ENCODE measurements around the gene OLFM1. TPM values are rescaled to one million over a fixed set of nuclear protein-coding genes. Genes with fewer than 3 reads are reported as not detected.

Gene OLFM1
- polyA plus RNA-seq, 1 donor (not counting 4 experiments of a cell fraction or from before 2014, with no cell fraction given): 0.25 TPM

DNA sequence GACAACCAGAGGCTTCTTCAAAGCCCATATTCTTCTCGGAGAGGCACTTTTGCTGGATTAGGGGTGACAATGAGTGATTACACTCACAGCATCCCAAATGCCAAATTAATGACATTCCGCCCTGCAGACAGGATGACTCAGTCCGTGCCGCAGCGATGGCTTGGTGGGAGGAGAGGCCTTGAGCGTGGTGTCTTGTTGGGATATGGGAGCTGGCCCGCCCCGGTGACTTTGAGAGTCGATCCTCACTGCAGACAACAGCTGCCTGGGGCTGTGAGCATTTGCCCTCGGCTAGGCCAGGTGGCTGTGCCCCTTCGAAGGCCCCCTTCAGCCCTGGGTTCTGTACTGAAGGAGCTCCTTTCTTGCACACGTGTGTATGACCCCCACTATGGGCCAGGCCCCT is 29.8 kb downstream of the OLFM1 start:
- Histone ChIP-seq H3K4me2 (ENCODE audit: control insufficient read depth, extremely low read depth, insufficient read depth, low read depth, low read length) (no peak overlapping the region), H3K4me3 (ENCODE audit: control insufficient read depth in 2 of 3, extremely low read depth in 1 of 3, insufficient read depth in 2 of 3, low read depth in 1 of 3, low read length in 3 of 3) (no peak overlapping the region), H3K79me2 (ENCODE audit: control insufficient read depth, insufficient read depth, low read length) (no peaks in the 10 kb centered on the region), H3K9me3 (ENCODE audit: control insufficient read depth, low read depth, low read length) (peaks cover 7% of the 10 kb centered on the region), H3K36me3 (ENCODE audit: control insufficient read depth in 2 of 2, extremely low read depth in 1 of 2, insufficient read depth in 2 of 2, low read length in 2 of 2) (no peaks in the 10 kb centered on the region), H3K27ac (ENCODE audit: control insufficient read depth, insufficient read depth, low read length) (no peak overlapping the region), H3K27me3 (ENCODE audit: control insufficient read depth, extremely low read depth, insufficient read depth, low read length) (no peaks in the 10 kb centered on the region), H2AFZ (ENCODE audit: control insufficient read depth, low read length) (no peak overlapping the region), H4K20me1 (ENCODE audit: control insufficient read depth, extremely low read depth, insufficient read depth, low read length) (no peaks in the 10 kb centered on the region), H3K4me1 (ENCODE audit: control insufficient read depth, extremely low read depth, insufficient read depth, low read length) (no peaks in the 10 kb centered on the region), H3K9me1 (ENCODE audit: control insufficient read depth, extremely low read depth, insufficient read depth, low read length) (no peaks in the 10 kb centered on the region), H3K9ac (ENCODE audit: control insufficient read depth, extremely low read depth, insufficient read depth, low read length) (no peak overlapping the region)
- TF ChIP-seq, protein P1, sequence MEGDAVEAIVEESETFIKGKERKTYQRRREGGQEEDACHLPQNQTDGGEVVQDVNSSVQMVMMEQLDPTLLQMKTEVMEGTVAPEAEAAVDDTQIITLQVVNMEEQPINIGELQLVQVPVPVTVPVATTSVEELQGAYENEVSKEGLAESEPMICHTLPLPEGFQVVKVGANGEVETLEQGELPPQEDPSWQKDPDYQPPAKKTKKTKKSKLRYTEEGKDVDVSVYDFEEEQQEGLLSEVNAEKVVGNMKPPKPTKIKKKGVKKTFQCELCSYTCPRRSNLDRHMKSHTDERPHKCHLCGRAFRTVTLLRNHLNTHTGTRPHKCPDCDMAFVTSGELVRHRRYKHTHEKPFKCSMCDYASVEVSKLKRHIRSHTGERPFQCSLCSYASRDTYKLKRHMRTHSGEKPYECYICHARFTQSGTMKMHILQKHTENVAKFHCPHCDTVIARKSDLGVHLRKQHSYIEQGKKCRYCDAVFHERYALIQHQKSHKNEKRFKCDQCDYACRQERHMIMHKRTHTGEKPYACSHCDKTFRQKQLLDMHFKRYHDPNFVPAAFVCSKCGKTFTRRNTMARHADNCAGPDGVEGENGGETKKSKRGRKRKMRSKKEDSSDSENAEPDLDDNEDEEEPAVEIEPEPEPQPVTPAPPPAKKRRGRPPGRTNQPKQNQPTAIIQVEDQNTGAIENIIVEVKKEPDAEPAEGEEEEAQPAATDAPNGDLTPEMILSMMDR (optimal IDR thresholded peaks at IDR 0.05 in 1 of 3, IDR thresholded peaks at IDR 0.05 in 1 of 3, conservative IDR thresholded peaks at IDR 0.05 in 1 of 3; ENCODE audit: extremely low read depth in 1 of 3, insufficient read depth in 2 of 3, low read length in 3 of 3): no peak
- TF ChIP-seq EZH2 (IDR thresholded peaks at IDR 0.05; ENCODE audit: low read length): no peak
- FAIRE-seq (no peak), DNase-seq (ENCODE audit: low read depth, low spot score) (no peak)
- dilution Hi-C loops (cut with MboI; ENCODE audit: extremely low pct_ligation_motif_present, low sequenced_read_pairs): no loop called here

DNA sequence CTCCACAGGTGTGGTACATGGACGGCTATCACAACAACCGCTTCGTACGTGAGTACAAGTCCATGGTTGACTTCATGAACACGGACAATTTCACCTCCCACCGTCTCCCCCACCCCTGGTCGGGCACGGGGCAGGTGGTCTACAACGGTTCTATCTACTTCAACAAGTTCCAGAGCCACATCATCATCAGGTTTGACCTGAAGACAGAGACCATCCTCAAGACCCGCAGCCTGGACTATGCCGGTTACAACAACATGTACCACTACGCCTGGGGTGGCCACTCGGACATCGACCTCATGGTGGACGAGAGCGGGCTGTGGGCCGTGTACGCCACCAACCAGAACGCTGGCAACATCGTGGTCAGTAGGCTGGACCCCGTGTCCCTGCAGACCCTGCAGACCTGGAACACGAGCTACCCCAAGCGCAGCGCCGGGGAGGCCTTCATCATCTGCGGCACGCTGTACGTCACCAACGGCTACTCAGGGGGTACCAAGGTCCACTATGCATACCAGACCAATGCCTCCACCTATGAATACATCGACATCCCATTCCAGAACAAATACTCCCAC is 32.1 kb downstream of the OLFM1 start:
- no peaks in the 10 kb centered on the region for H4K20me1 ChIP-seq (ENCODE audit: control insufficient read depth, extremely low read depth, insufficient read depth, low read length)
- no peak overlapping the region for H3K4me2 ChIP-seq (ENCODE audit: control insufficient read depth, extremely low read depth, insufficient read depth, low read depth, low read length)
- no peaks in the 10 kb centered on the region for H3K36me3 ChIP-seq (ENCODE audit: control insufficient read depth in 2 of 2, extremely low read depth in 1 of 2, insufficient read depth in 2 of 2, low read length in 2 of 2)
- no peak overlapping the region for H3K9ac ChIP-seq (ENCODE audit: control insufficient read depth, extremely low read depth, insufficient read depth, low read length)
- DNase-seq (ENCODE audit: low read depth, low spot score): no peak
- H3K27ac ChIP-seq (ENCODE audit: control insufficient read depth, insufficient read depth, low read length): no peak overlapping the region
- no peaks in the 10 kb centered on the region for H3K9me1 ChIP-seq (ENCODE audit: control insufficient read depth, extremely low read depth, insufficient read depth, low read length)
- H2AFZ ChIP-seq (ENCODE audit: control insufficient read depth, low read length): no peak overlapping the region
- FAIRE-seq: no peak
- H3K4me1 ChIP-seq (ENCODE audit: control insufficient read depth, extremely low read depth, insufficient read depth, low read length): no peaks in the 10 kb centered on the region
- H3K27me3 ChIP-seq (ENCODE audit: control insufficient read depth, extremely low read depth, insufficient read depth, low read length): no peaks in the 10 kb centered on the region
- no peak overlapping the region for H3K4me3 ChIP-seq (ENCODE audit: control insufficient read depth in 2 of 3, extremely low read depth in 1 of 3, insufficient read depth in 2 of 3, low read depth in 1 of 3, low read length in 3 of 3)
- peaks cover 7% of the 10 kb centered on the region for H3K9me3 ChIP-seq (ENCODE audit: control insufficient read depth, low read depth, low read length)
- no peaks in the 10 kb centered on the region for H3K79me2 ChIP-seq (ENCODE audit: control insufficient read depth, insufficient read depth, low read length)
- TF ChIP-seq, protein P1 (optimal IDR thresholded peaks at IDR 0.05 in 1 of 3, IDR thresholded peaks at IDR 0.05 in 1 of 3, conservative IDR thresholded peaks at IDR 0.05 in 1 of 3; ENCODE audit: extremely low read depth in 1 of 3, insufficient read depth in 2 of 3, low read length in 3 of 3): no peak
- no peak for TF ChIP-seq EZH2 (IDR thresholded peaks at IDR 0.05; ENCODE audit: low read length)
- dilution Hi-C loops (cut with MboI; ENCODE audit: extremely low pct_ligation_motif_present, low sequenced_read_pairs): no loop called here

Data from keratinocyte (primary cell).